Measurements from ENCODE around the gene PUS7L. TPM values are rescaled to one million over a fixed set of nuclear protein-coding genes. Genes with fewer than 3 reads are reported as not detected.

The PUS7L gene
- polyA plus RNA-seq, 3 donors, result 1.6 to 14.5 (median 13.0) TPM

- Mint-ChIP-seq H3K36me3 (no peaks in the 10 kb centered on the region), H3K4me3 (no peak overlapping the region), H3K9me3 (no peaks in the 10 kb centered on the region), H3K27ac (no peak overlapping the region), H3K27me3 (ENCODE audit: low read depth in 3 of 3) (peaks cover 1 to 5% (median 3%) of the 10 kb centered on the region in 3 donors), H3K4me1 (no peaks in the 10 kb centered on the region)
- Histone ChIP-seq H2AFZ (ENCODE audit: insufficient read depth, low read depth, low read length, poor library complexity, severe bottlenecking) (no peak overlapping the region), H3K9me3 (replicated peaks in 1 of 2; ENCODE audit: control insufficient read depth in 1 of 2, insufficient read depth in 1 of 2, low read length in 2 of 2) (no peaks in the 10 kb centered on the region), H3K27ac (ENCODE audit: low read depth in 1 of 2, low read length in 2 of 2) (no peak overlapping the region), H3K27me3 (ENCODE audit: control insufficient read depth in 2 of 2, insufficient read depth in 2 of 2, low read length in 2 of 2) (no peaks in the 10 kb centered on the region), H4K20me1 (ENCODE audit: insufficient read depth, low read length) (no peaks in the 10 kb centered on the region), H3K4me1 (ENCODE audit: control insufficient read depth in 1 of 2, insufficient read depth in 2 of 2, low read length in 2 of 2) (no peaks in the 10 kb centered on the region), H3K36me3 (replicated peaks in 1 of 2; ENCODE audit: control insufficient read depth in 1 of 2, insufficient read depth in 2 of 2, low read length in 2 of 2) (no peaks in the 10 kb centered on the region), H3K9ac (ENCODE audit: insufficient read depth, low read length, poor library complexity, severe bottlenecking) (no peak overlapping the region), H3K4me2 (replicated peaks; ENCODE audit: extremely low read depth, low read length, poor library complexity, severe bottlenecking) (no peak overlapping the region), H3K4me3 (replicated peaks in 1 of 3; ENCODE audit: low read depth in 2 of 3, low read length in 3 of 3) (no peak overlapping the region), H3K79me2 (ENCODE audit: insufficient read depth, low read length) (no peaks in the 10 kb centered on the region)
- WGBS (ENCODE audit: insufficient coverage), result 100% methylated on average over 1 of the region's 2 CpGs
- no peak for DNase-seq
- intact Hi-C loops (cut with micrococcal nuclease), result no loop called here
- no peak for TF ChIP-seq CTCF (IDR thresholded peaks at IDR 0.05)
These were observed 89.2 kb downstream of the PUS7L start for GRCh38 chr12:43669373-43669772.

Other genes with a start within 250 kb of the PUS7L start
- not detected for gene ADAMTS20, start 206.6 kb downstream of the PUS7L start, polyA plus RNA-seq
- gene IRAK4, start 161 bp upstream of the PUS7L start, polyA plus RNA-seq, result 10 to 100 TPM; 17.3 to 44.6 (median 29.0) TPM
- gene TWF1, start 47.5 kb upstream of the PUS7L start, polyA plus RNA-seq, result 10 to 100 TPM in 2 of 3 donors, 1 to 10 TPM in 1; 9.9 to 20.7 (median 13.7) TPM
- gene TMEM117, start 77.3 kb upstream of the PUS7L start, polyA plus RNA-seq, result under 1 TPM in 2 of 3 donors, not detected in 1; 0.11 to 0.42 TPM